A673 (cell line): Measurements from ENCODE around the gene LUC7L. TPM values are rescaled to one million over a fixed set of nuclear protein-coding genes. Genes with fewer than 3 reads are reported as not detected.

Source experiments
- BruUV-seq: library from RNA; stranded (reverse); fragments of 400-500 nt; replicated peaks from 2 replicates; lab custom pipeline; 2021; lab: Mats Ljungman, UMichigan
- CTCF ChIA-PET: fragments of 300-600 bp; sonication (Branson Sonifier 250); formaldehyde crosslinking; loops from one replicate; lab custom pipeline; 2022; ENCODE audit warnings: antibody characterized with exemption; lab: Charles Lee
- POLR2A ChIA-PET: fragments of 300-600 bp; sonication (Branson Sonifier 250); formaldehyde crosslinking; loops from one replicate; lab custom pipeline; 2022; ENCODE audit warnings: antibody characterized with exemption; ENCODE audit not compliant: low non-redundant PET; lab: Charles Lee
- DNase-seq: peaks from one replicate; pipeline ENCODE4 v3.0.0-alpha.2; 2015; ENCODE audit warnings: low spot score
- H3K27ac ChIP-seq: fragments of 200-600 bp; sonication (generic); 2 replicates; pipeline ENCODE4 v1.5.1; 2016; ENCODE audit warnings: mixed run types, low read depth, mild to moderate bottlenecking, mixed read lengths, antibody characterized with exemption, low read length; ENCODE audit not compliant: poor library complexity, severe bottlenecking
- H3K27me3 ChIP-seq: fragments of 200-600 bp; sonication (generic); replicated peaks from 2 replicates; pipeline ENCODE4 v1.6.1; 2017; ENCODE audit warnings: mixed run types, low read depth, mild to moderate bottlenecking, mixed read lengths, antibody characterized with exemption, low read length; ENCODE audit not compliant: insufficient read depth, poor library complexity
- H3K36me3 ChIP-seq: fragments of 200-600 bp; sonication (generic); 2 replicates; pipeline ENCODE4 v1.6.1; 2016; ENCODE audit warnings: mixed run types, mild to moderate bottlenecking, mixed read lengths, antibody characterized with exemption, low read length; ENCODE audit not compliant: insufficient read depth, poor library complexity, severe bottlenecking
- H3K4me1 ChIP-seq: fragments of 200-600 bp; sonication (generic); 2 replicates; pipeline ENCODE4 v1.6.1; 2017; ENCODE audit warnings: mixed run types, mild to moderate bottlenecking, mixed read lengths, antibody characterized with exemption, low read length; ENCODE audit not compliant: insufficient read depth, poor library complexity, severe bottlenecking
- H3K4me3 ChIP-seq: fragments of 200-600 bp; sonication (generic); 2 replicates; pipeline ENCODE4 v1.5.1; 2016; ENCODE audit warnings: low read depth, mixed run types, mild to moderate bottlenecking, mixed read lengths, low read length; ENCODE audit not compliant: poor library complexity, severe bottlenecking
- H3K9me3 ChIP-seq: fragments of 200-600 bp; sonication (generic); 2 replicates; pipeline ENCODE4 v1.6.1; 2016; ENCODE audit warnings: mixed run types, low read depth, mild to moderate bottlenecking, mixed read lengths, antibody characterized with exemption, low read length; ENCODE audit not compliant: poor library complexity, severe bottlenecking
- EZH2 ChIP-seq: fragments of 200-600 bp; sonication (generic); IDR thresholded peaks from 2 replicates; pipeline ENCODE4 v1.6.1; 2017; ENCODE audit warnings: borderline replicate concordance, low read depth, mild to moderate bottlenecking, mixed read lengths, antibody characterized with exemption, low read length; ENCODE audit not compliant: poor library complexity, severe bottlenecking
- intact Hi-C: fragments of 100-400 bp; cut with micrococcal nuclease; formaldehyde crosslinking; loops from one replicate; pipeline ENCODE4 v1.10.0; 2022; ENCODE audit not compliant: unreplicated experiment
- total RNA-seq: library from RNA; stranded (reverse); gene quantifications from 2 replicates; pipeline ENCODE4 v1.2.3, GENCODE V29; 2021
- TF ChIP-seq, protein P1 (sequence below): fragments of 300-800, 200-600 bp; sonication (generic); conservative IDR thresholded peaks from 2 replicates; pipeline ENCODE4 v1.5.1; 2017; ENCODE audit warnings: low read depth, mild to moderate bottlenecking, antibody characterized with exemption, low read length, moderate library complexity, mixed read lengths

LUC7L gene
- total RNA-seq, 1 experiment from 2014 or later, result 152 TPM

DNA sequence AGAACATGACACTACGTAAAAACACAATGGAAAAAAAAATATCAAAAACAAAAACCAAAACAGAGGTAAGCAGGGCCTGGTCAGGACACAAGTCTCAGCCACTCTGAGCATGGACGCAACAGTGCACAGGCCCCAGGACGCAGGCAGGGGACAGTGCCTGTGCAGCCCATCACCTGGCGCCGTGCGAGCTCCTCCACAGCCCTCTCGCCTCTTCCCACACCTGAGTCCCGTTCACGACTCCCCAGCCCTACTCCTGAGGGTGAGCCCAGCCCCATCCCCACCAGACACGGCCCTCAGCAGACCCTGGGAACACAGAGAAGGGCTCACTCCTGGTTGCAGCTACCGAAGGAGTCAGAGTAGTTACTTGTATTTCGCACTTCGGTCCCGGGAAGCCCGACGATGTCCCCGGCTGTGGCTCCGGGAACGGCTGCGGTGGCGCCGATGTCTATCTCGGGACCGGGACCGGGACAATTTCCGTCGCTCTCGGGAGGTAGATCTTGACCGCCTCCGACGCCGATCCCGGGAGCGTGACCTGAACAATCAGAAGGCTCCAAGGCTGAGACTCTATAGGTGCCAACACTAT is 39.6 kb downstream of the LUC7L start:
- no peak for DNase-seq
- ChIA-PET POLR2A (no interaction called here), CTCF (no interaction called here)
- Histone ChIP-seq H3K27ac (no peak overlapping the region), H3K4me1 (no peaks in the 10 kb centered on the region), H3K27me3 (no peaks in the 10 kb centered on the region), H3K36me3 (peaks cover 70% of the 10 kb centered on the region), H3K4me3 (no peak overlapping the region), H3K9me3 (no peaks in the 10 kb centered on the region)
- intact Hi-C loops, result no loop called here
- TF ChIP-seq, protein P1, sequence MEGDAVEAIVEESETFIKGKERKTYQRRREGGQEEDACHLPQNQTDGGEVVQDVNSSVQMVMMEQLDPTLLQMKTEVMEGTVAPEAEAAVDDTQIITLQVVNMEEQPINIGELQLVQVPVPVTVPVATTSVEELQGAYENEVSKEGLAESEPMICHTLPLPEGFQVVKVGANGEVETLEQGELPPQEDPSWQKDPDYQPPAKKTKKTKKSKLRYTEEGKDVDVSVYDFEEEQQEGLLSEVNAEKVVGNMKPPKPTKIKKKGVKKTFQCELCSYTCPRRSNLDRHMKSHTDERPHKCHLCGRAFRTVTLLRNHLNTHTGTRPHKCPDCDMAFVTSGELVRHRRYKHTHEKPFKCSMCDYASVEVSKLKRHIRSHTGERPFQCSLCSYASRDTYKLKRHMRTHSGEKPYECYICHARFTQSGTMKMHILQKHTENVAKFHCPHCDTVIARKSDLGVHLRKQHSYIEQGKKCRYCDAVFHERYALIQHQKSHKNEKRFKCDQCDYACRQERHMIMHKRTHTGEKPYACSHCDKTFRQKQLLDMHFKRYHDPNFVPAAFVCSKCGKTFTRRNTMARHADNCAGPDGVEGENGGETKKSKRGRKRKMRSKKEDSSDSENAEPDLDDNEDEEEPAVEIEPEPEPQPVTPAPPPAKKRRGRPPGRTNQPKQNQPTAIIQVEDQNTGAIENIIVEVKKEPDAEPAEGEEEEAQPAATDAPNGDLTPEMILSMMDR, result no peak
- TF ChIP-seq EZH2, result no peak
- BruUV-seq, result no TSS peak

DNA sequence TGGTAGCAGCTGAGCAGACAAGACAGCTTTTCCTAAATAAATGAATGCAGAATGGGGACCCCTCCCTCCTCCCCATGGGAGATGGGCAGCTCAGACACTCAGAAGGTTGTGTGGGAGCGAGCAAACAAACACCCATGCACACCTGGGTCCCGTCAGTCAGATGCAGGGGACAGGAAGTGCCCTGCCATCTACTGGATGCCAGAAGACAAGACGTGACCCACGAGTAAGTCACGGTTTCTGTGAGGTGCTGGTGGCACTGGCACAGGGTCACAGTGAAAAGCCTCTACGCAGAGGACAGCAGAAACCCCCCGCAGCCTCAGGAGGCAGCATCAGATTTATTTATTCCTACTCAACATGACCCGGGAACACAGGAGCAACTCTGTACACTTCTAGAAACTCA is 40.6 kb downstream of the LUC7L start:
- TF ChIP-seq, protein P1, result peak; percentile 34
- no peak for TF ChIP-seq EZH2
- H3K27ac ChIP-seq, result no peak overlapping the region
- no TSS peak for BruUV-seq
- no peaks in the 10 kb centered on the region for H3K9me3 ChIP-seq
- intact Hi-C loops, result no loop called here
- H3K4me3 ChIP-seq, result no peak overlapping the region
- POLR2A ChIA-PET, result interaction anchor here (0.7 kb wide), 1 partner anchor 1390 kb away, joined by 25 read pairs; no protein-coding TSS in a partner anchor
- DNase-seq, result no peak
- no peaks in the 10 kb centered on the region for H3K4me1 ChIP-seq
- peaks cover 60% of the 10 kb centered on the region for H3K36me3 ChIP-seq
- no peaks in the 10 kb centered on the region for H3K27me3 ChIP-seq
- CTCF ChIA-PET, result interaction anchor here (1.0 kb wide), 1 partner anchor 15 kb away, joined by 3 read pairs; no protein-coding TSS in a partner anchor

DNA sequence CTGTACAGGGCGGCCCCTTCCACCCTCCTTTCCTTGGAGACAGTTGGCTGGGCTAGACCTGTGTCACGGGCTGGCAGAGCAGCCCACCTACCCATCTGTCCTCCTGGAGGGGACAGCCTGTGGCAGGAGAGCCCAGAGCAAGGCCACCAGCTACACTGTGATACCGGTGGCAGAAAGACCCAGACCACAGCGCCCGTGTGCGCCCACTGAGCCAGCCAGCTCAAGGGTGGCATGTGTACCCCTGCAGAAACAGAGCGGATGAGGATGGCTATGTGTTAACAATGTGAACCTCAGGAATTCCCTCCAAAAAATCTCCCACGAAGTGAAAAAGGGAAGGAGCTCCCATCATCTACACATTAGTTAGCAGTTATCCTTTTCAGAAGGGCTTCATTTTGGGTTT is 41.9 kb downstream of the LUC7L start:
- Histone ChIP-seq H3K27ac (no peak overlapping the region), H3K36me3 (peaks cover 46% of the 10 kb centered on the region), H3K4me1 (no peaks in the 10 kb centered on the region), H3K4me3 (no peak overlapping the region), H3K9me3 (no peaks in the 10 kb centered on the region), H3K27me3 (no peaks in the 10 kb centered on the region)
- CTCF ChIA-PET, result no interaction called here
- intact Hi-C loops, result no loop called here
- TF ChIP-seq, protein P1, result no peak
- no peak for TF ChIP-seq EZH2
- no TSS peak for BruUV-seq
- POLR2A ChIA-PET, result no interaction called here
- no peak for DNase-seq
